HepG2 (cell line): ENCODE measurements around the gene NDST1. TPM values are rescaled to one million over a fixed set of nuclear protein-coding genes. Genes with fewer than 3 reads are reported as not detected.

Source experiments
- ATAC-seq: fragments of 200-7000 bp; cut with Tn5 transposase; 3 replicates; pipeline ENCODE4 v1.9.1; 2020; ENCODE audit warnings: mild to moderate bottlenecking, moderate library complexity
- BruUV-seq: library from RNA; stranded (reverse); fragments of 400-500 nt; replicated peaks from 2 replicates; lab custom pipeline; 2021; lab: Mats Ljungman, UMichigan
- CTCF ChIA-PET: fragments of 300-600 bp; formaldehyde crosslinking; extraction: SDS; loops from one replicate; lab custom pipeline; 2021; ENCODE audit warnings: low total read pairs, inconsistent platforms, low intra/inter-chr PET ratio; lab: Yijun Ruan, JAX
- POLR2A ChIA-PET: fragments of 350-600 bp; sonication (Branson Sonifier 250); formaldehyde crosslinking; loops from one replicate; lab custom pipeline; 2020; ENCODE audit warnings: antibody characterized with exemption, inconsistent platforms; lab: Yijun Ruan, JAX
- DNase-seq: peaks from one replicate; pipeline ENCODE4 v3.0.0-alpha.2; 2015; ENCODE audit warnings: low spot score
- FAIRE-seq: peaks from 3 replicates; lab custom pipeline; 2011; peaks lifted over from hg19 to GRCh38; lab: Jason Lieb, UNC
- H2AFZ ChIP-seq: one replicate; pipeline ENCODE4 v1.6.1; 2011; ENCODE audit warnings: low read length, inconsistent platforms
- H3K27ac ChIP-seq: fragments of 300-600 bp; 3 replicates; pipeline ENCODE4 v1.8.0; 2011; ENCODE audit warnings: mixed run types, mild to moderate bottlenecking, mixed read lengths, low read length, inconsistent platforms; ENCODE audit not compliant: insufficient read depth; ENCODE audit errors: extremely low read length
- H3K27me3 ChIP-seq, 2 experiments: fragments of 200-600 bp in 1 of 2; 2 replicates in 1 of 2; 3 replicates in 1 of 2; pipeline versions ENCODE4 v1.6.0 to v1.8.0; 2011; ENCODE audit warnings: low read length in 2 of 2, mild to moderate bottlenecking in 2 of 2, moderate library complexity in 2 of 2, inconsistent platforms in 1 of 2; ENCODE audit not compliant: insufficient read depth in 2 of 2, control insufficient read depth in 1 of 2
- H3K36me3 ChIP-seq, 2 experiments: fragments of 200-600 bp in 1 of 2; replicated peaks in 1 of 2; 2 replicates in 1 of 2; 3 replicates in 1 of 2; pipeline versions ENCODE4 v1.5.1 to v1.8.0; 2011; ENCODE audit warnings: low read length in 2 of 2, inconsistent platforms in 1 of 2; ENCODE audit not compliant: insufficient read depth in 2 of 2, control insufficient read depth in 1 of 2
- H3K4me1 ChIP-seq: 2 replicates; pipeline ENCODE4 v1.5.1; 2012; ENCODE audit warnings: low read length, inconsistent platforms; ENCODE audit not compliant: insufficient read depth
- H3K4me2 ChIP-seq: 2 replicates; pipeline ENCODE4 v1.6.0; 2011; ENCODE audit warnings: low read depth, low read length, inconsistent platforms
- H3K4me3 ChIP-seq, 3 experiments: fragments of 200-600 bp in 1 of 3; sonication (generic), shearing (Covaris generic) in 1 of 3; replicated peaks in 1 of 3; 2 replicates each; pipeline ENCODE4 v1.5.1; 2011 to 2016; ENCODE audit warnings: low read length in 3 of 3, inconsistent platforms in 2 of 3, low read depth in 2 of 3, mild to moderate bottlenecking in 2 of 3, control low read depth in 1 of 3, mixed read lengths in 1 of 3; ENCODE audit not compliant: insufficient read depth in 1 of 3
- H3K79me2 ChIP-seq: one replicate; pipeline ENCODE4 v1.6.1; 2011; ENCODE audit warnings: low read length, inconsistent platforms; ENCODE audit not compliant: insufficient read depth
- H3K9ac ChIP-seq: 2 replicates; pipeline ENCODE4 v1.6.0; 2011; ENCODE audit warnings: mild to moderate bottlenecking, low read depth, low read length, inconsistent platforms; ENCODE audit not compliant: insufficient read depth
- H3K9me3 ChIP-seq: 2 replicates; pipeline ENCODE4 v1.5.1; 2012; ENCODE audit warnings: mild to moderate bottlenecking, low read length
- H4K20me1 ChIP-seq: 2 replicates; pipeline ENCODE4 v1.6.0; 2011; ENCODE audit warnings: inconsistent platforms, mild to moderate bottlenecking, low read length, moderate library complexity; ENCODE audit not compliant: insufficient read depth
- AHDC1 ChIP-seq: sonication (generic); formaldehyde crosslinking; IDR thresholded peaks from 2 replicates; pipeline ENCODE4 v1.5.1; 2020; ENCODE audit warnings: mild to moderate bottlenecking, missing genetic modification reagents, borderline replicate concordance
- ARHGAP35 ChIP-seq: sonication (generic); formaldehyde crosslinking; IDR thresholded peaks from 2 replicates; pipeline ENCODE4 v1.9.0; 2022; ENCODE audit warnings: mild to moderate bottlenecking, inconsistent platforms, moderate library complexity, missing genetic modification reagents, borderline replicate concordance
- HNF4A ChIP-seq: sonication (generic); formaldehyde crosslinking; IDR thresholded peaks from 2 replicates; pipeline ENCODE4 v1.4.0; 2020; ENCODE audit warnings: missing genetic modification reagents
- MIER3 ChIP-seq: IDR thresholded peaks from 2 replicates; pipeline ENCODE4 v1.6.1; 2016; ENCODE audit warnings: missing compliant biosample characterization, borderline replicate concordance
- PAXIP1 ChIP-seq: sonication (generic); formaldehyde crosslinking; conservative IDR thresholded peaks from 2 replicates; pipeline ENCODE4 v1.4.0; 2020; ENCODE audit warnings: mild to moderate bottlenecking, missing genetic modification reagents, moderate library complexity
- PBX3 ChIP-seq: sonication (generic); formaldehyde crosslinking; IDR thresholded peaks from 2 replicates; pipeline ENCODE4 v1.8.1; 2023; ENCODE audit warnings: missing genetic modification reagents, inconsistent platforms, borderline replicate concordance
- SOX5 ChIP-seq: IDR thresholded peaks from 2 replicates; pipeline ENCODE4 v1.6.1; 2016; ENCODE audit warnings: borderline replicate concordance
- ZNF441 ChIP-seq: sonication (generic); formaldehyde crosslinking; IDR thresholded peaks from 2 replicates; pipeline ENCODE4 v1.7.0; 2021; ENCODE audit warnings: missing genetic modification reagents, borderline replicate concordance
- ZNF576 ChIP-seq: sonication (generic); formaldehyde crosslinking; IDR thresholded peaks from 2 replicates; pipeline ENCODE4 v1.4.0; 2020; ENCODE audit warnings: mild to moderate bottlenecking, missing genetic modification reagents
- WGBS: methylation state at CpG from one replicate; pipeline ENCODE4 v1.1.6; 2017; ENCODE audit warnings: low lambda C conversion rate; 5-methylcytosine and 5-hydroxymethylcytosine counted together
- in situ Hi-C: cut with HindIII; loops from 2 replicates; pipeline ENCODE4 v1.10.0; 2017; ENCODE audit warnings: low pct_unique_long_range_greater_than_20kb; ENCODE audit not compliant: extremely low pct_ligation_motif_present
- intact Hi-C: fragments of 100-400 bp; cut with micrococcal nuclease; formaldehyde crosslinking; loops from one replicate; pipeline ENCODE4 v1.10.0; 2022; ENCODE audit not compliant: unreplicated experiment
- polyA plus RNA-seq, 8 experiments: library from polyadenylated mRNA; depleted of rRNA in 3 of 8; stranded (reverse) in 7 of 8; unstranded in 1 of 8; fragments of >200 nt; fragmentation: Illumina TruSeq in 4 of 8; extraction: Trizol in 4 of 8; gene quantifications; 2 replicates each; pipeline versions ENCODE4 v1.2.1 to v1.2.3, GENCODE V29; 2011 to 2016; ENCODE audit warnings: low read depth in 4 of 8, missing spikeins in 1 of 8, mixed read lengths in 1 of 8; ENCODE audit not compliant: insufficient read depth in 1 of 8
- total RNA-seq, 5 experiments: library from RNA; depleted of rRNA; stranded (reverse); fragments of >200 nt; fragmentation: Illumina TruSeq; extraction: Trizol; gene quantifications; 2 replicates each; pipeline ENCODE4 v1.2.3, GENCODE V29; 2016; ENCODE audit warnings: low read depth in 1 of 5

The NDST1 gene
- total and polyA plus RNA-seq, 2 of the 13 experiments (the other 11 are each of a cell fraction or from before 2014, with no cell fraction given), result 23.8 to 26.2 TPM

GRCh38 chr5:150540042-150540441 lies 32.1 kb downstream of the NDST1 start (continued):
- TF ChIP-seq PBX3 (CRISPR knock-in tag) (no peak), MIER3 (CRISPR knock-in tag) (no peak)

- no peak for FAIRE-seq
- no peak for ATAC-seq
- WGBS, result 78% methylated on average over 15 of the region's 15 CpGs
- in situ Hi-C loops (loop anchor here (10.0 kb wide), 1 partner anchor 86 kb away; no protein-coding TSS in a partner anchor), intact Hi-C loops (loop anchor here (5.0 kb wide), 1 partner anchor 39 kb away; no protein-coding TSS in a partner anchor)
- peak overlapping the region; percentile 89 for H3K27ac ChIP-seq
- no peak overlapping the region for H2AFZ ChIP-seq
- POLR2A ChIA-PET, result interaction anchor here (1.0 to 3.6 kb wide), 10 partner anchors 11 to 112 kb away, joined by 4 to 86 read pairs (median 10); partner anchors contain the start of gene RPS14
- BruUV-seq, result no TSS peak
- H3K4me2 ChIP-seq, result peak overlapping the region; percentile 21
- H3K27me3 ChIP-seq, result no peaks in the 10 kb centered on the region
- no peaks in the 10 kb centered on the region for H3K79me2 ChIP-seq
- H3K4me1 ChIP-seq, result peaks cover 55% of the 10 kb centered on the region
- H3K4me3 ChIP-seq, result 0 out of 6 replicates have a peak overlapping the region, but pooled peaks of 1 of the 3 experiments have one; percentile 3
- DNase-seq, result peak; percentile 65
- H3K36me3 ChIP-seq, result peaks cover 16 to 58% of the 10 kb centered on the region in 2 experiments
- no peaks in the 10 kb centered on the region for H4K20me1 ChIP-seq
- H3K9ac ChIP-seq, result peak overlapping the region; percentile 70
- CTCF ChIA-PET, result no interaction called here
- no peaks in the 10 kb centered on the region for H3K9me3 ChIP-seq
- peak; percentile 49 for TF ChIP-seq PAXIP1 (CRISPR knock-in tag)
- TF ChIP-seq ZNF576 (CRISPR knock-in tag), result 0 out of 2 replicates have a peak, but pooled peaks have one; percentile 2
- peak; percentile 51; the same call in 1 of the 2 replicates for TF ChIP-seq ZNF441 (CRISPR knock-in tag)
- TF ChIP-seq ARHGAP35 (CRISPR knock-in tag), result no peak
- 0 out of 2 replicates have a peak, but pooled peaks have one; percentile 14 for TF ChIP-seq SOX5 (CRISPR knock-in tag)
- 0 out of 2 replicates have a peak, but pooled peaks have one; percentile 16 for TF ChIP-seq AHDC1
- peak; percentile 26 for TF ChIP-seq HNF4A (CRISPR knock-in tag)
These were observed 32.9 kb downstream of the NDST1 start for GRCh38 chr5:150540615-150541396.
